Measurements from ENCODE around the gene SFSWAP.
"Not testable (repeated sequence)": the region's sequence is repeated elsewhere in the genome, so short reads cannot be mapped to it uniquely, and the experiment has no call there.

The SFSWAP gene

GRCh38 chr12:131758016-131758739 is 47.3 kb downstream of the SFSWAP start:
- no peak for DNase-seq (ENCODE audit: low read depth, low spot score)

- no peak for DNase-seq (ENCODE audit: low read depth, low spot score)
Measured at GRCh38 chr12:131759176-131759575, 48.3 kb downstream of the SFSWAP start.

- no peak for DNase-seq (ENCODE audit: low read depth, low spot score)
Measured at GRCh38 chr12:131761638-131762037, 50.7 kb downstream of the SFSWAP start.

- DNase-seq (ENCODE audit: low read depth, low spot score) = no peak
Measured at GRCh38 chr12:131764738-131765137, 53.8 kb downstream of the SFSWAP start.

GRCh38 chr12:131765961-131766360 is 55.1 kb downstream of the SFSWAP start:
- no peak for DNase-seq (ENCODE audit: low read depth, low spot score)

GRCh38 chr12:131766382-131767107 is 55.7 kb downstream of the SFSWAP start:
- no peak for DNase-seq (ENCODE audit: low read depth, low spot score)

GRCh38 chr12:131770120-131770519 is 59.2 kb downstream of the SFSWAP start:
- DNase-seq (ENCODE audit: low read depth, low spot score) = no peak

GRCh38 chr12:131771965-131772364 is 61.1 kb downstream of the SFSWAP start:
- DNase-seq (ENCODE audit: low read depth, low spot score) = no peak

GRCh38 chr12:131773582-131774221 is 62.8 kb downstream of the SFSWAP start:
- DNase-seq (ENCODE audit: low read depth, low spot score) = no peak

GRCh38 chr12:131774576-131775391 is 63.9 kb downstream of the SFSWAP start:
- no peak for DNase-seq (ENCODE audit: low read depth, low spot score)

GRCh38 chr12:131775392-131776236 is 64.7 kb downstream of the SFSWAP start:
- DNase-seq (ENCODE audit: low read depth, low spot score) = no peak

GRCh38 chr12:131776237-131776889 is 65.5 kb downstream of the SFSWAP start:
- DNase-seq (ENCODE audit: low read depth, low spot score) = no peak

- DNase-seq (ENCODE audit: low read depth, low spot score) = not testable (repeated sequence)
Measured at GRCh38 chr12:131777269-131777668, 66.4 kb downstream of the SFSWAP start.

GRCh38 chr12:131779027-131779426 is 68.1 kb downstream of the SFSWAP start:
- DNase-seq (ENCODE audit: low read depth, low spot score) = no peak

GRCh38 chr12:131782061-131782460 is 71.2 kb downstream of the SFSWAP start:
- no peak for DNase-seq (ENCODE audit: low read depth, low spot score)

GRCh38 chr12:131783915-131784541 is 73.1 kb downstream of the SFSWAP start:
- DNase-seq (ENCODE audit: low read depth, low spot score) = no peak

GRCh38 chr12:131784909-131785762 is 74.2 kb downstream of the SFSWAP start:
- DNase-seq (ENCODE audit: low read depth, low spot score) = no peak

GRCh38 chr12:131785763-131786330 is 75.0 kb downstream of the SFSWAP start:
- DNase-seq (ENCODE audit: low read depth, low spot score) = no peak

GRCh38 chr12:131786331-131786730 is 75.4 kb downstream of the SFSWAP start:
- DNase-seq (ENCODE audit: low read depth, low spot score) = no peak

All from activated naive CD8-positive, alpha-beta T cell treated with anti-CD3 and anti-CD28 coated beads, Interleukin-2, amount 50 U/mL, for 16 hours (primary cell).